NCI-H2227 (cell line): ENCODE measurements around the gene FAM83G.
"Not testable (repeated sequence)": the region's sequence is repeated elsewhere in the genome, so short reads cannot be mapped to it uniquely, and the experiment has no call there.

Experiments used
- DNase-seq: peaks from one replicate; lab custom pipeline; 2025; ENCODE audit not compliant: unreplicated experiment; lab: John Stamatoyannopoulos, UW

Gene FAM83G

DNA sequence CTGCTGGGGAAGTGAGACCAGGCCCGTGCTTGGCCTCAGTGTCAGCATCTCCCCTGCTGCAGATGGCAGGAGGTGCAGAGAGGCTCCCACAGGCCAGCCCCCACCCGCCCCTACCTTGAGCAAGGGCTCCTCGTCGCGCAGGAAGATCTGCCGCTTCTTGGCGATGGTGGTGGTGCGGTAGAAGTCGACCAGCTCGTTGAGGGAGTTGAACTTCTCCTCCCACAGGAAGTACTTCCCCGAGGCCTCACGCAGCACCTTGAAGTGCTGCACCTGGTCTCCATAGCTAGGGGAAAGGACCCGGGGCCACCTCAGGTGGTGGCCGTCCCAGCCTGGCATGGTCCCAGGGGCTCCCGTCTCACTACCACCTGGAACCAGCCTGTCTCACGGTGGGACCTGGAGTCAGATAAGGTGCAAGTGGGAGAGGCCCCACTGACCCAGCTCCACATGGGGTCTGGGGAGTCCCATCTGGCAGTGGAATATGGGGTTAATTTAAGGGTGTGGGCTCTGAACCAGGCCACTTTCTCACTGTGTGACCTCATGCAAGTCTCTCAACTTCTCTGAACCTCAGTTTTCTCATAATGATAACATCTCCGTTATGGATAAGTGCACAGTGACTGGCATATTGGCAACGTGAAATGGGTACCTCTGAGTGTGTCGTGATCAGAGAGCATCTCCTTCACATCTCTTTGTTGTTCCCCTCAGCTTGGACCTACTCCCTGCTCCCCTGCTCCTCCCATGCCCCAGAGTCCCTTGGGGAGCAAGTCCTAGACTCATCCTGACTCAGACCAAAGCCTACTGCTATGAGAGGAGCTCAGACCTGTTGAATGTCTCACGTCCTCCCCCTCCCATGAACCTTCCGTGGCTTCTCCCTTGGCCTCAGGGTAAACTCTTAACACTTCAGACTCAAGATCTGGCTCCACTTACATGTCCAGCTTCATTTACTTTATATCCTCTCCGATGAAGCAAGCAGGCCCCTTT, 19.8 kb upstream of the FAM83G start:
- DNase-seq, result no peak

DNA sequence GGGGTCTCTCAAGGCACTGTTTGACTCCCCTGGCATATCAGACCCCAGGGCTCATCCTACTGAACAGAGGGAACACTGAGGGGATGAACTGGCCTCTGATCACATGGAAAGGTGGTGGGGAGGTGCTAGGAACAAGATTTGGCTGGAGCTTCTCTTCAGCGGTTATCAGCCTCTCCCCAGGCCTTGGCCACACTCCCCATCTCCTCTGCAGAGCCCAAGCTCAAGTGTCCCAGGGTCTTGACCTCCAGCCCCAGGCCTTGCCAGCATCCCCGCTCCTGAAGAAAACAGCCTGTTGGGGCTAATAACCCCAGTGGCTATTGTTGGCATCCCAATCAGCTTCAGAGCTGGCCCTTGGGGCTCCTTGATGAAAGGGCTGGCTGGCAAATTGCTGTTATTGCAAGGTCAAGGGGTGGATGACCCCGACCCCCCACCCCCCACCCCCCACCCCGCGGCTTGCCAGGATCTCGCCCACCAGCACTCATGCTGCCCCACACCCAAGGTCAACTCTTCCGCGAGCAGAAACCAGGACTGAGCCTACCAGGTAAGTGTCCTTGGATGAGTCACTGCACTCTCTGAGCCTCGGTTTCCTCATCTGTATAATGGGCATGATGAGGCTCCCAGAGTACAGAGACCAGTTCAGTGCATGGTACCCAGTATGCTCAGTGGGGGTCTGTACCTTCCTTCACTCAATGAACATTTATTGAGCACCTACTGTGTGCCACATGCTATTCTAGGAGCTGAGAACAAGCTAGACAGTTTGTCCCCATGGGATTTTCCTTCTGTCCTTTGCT, 18.8 kb upstream of the FAM83G start:
- no peak for DNase-seq

DNA sequence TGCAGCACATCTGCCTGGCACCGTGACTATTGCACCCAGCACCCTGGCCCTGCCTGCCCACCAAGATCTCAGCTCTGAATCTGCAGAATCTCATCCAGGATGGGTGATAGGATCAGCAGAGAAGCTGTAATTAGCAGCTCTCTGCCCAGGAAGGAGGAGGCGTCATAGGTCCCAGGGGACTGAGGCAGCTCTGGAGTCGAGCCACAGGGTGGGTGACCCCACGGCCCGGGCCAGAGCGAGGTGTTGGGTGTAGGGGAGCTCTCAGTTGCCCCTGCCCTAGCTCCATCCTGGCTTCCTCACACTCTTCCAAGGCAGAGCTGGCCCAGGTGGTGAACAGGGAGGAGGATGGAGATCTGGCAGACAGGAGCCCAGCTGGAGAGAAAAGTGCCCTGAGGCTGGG, 18.2 kb upstream of the FAM83G start:
- DNase-seq, result no peak

DNA sequence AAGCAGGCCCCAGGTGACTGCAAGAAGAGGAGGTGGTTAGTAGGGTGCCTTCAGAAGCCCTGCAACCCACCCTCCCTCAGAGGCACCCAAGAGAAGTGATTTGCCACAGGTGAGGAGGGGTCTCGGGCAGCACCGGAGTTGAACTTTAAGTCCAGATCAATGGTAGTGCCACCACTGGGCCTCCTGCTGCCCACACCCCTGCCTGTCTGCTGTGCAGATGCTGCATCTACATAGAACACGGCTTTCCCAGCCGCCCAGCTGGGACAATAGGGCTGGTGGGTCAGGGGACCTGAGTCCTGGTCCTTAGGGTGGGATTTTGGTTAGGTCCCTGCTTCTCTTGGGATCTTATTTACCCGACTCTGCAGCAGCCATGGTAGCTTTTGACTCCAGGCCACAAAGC, 17.6 kb upstream of the FAM83G start:
- no peak for DNase-seq

DNA sequence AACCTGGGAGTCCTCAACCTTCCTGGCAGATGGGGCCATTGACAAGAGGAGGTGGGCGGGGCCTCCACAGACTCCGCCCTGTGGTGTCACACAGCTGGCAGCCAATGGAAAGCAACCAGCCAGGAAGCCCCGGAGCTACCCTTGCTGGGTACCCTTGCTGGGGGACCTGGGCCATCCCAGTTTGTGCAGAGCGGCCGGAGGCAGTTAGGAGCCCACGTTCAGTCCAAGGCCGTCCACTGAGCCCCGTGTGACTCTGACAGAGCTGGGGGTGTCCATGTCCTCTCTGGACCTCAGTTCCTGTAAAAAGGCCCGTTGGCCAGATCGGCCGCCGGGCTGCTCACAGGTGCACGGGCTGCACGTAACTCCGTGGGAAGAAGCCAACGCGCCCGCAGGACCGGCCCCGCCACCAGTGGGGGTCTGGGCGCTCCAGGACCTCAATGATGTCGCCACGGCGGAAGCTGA, 17.1 kb upstream of the FAM83G start:
- no peak for DNase-seq

DNA sequence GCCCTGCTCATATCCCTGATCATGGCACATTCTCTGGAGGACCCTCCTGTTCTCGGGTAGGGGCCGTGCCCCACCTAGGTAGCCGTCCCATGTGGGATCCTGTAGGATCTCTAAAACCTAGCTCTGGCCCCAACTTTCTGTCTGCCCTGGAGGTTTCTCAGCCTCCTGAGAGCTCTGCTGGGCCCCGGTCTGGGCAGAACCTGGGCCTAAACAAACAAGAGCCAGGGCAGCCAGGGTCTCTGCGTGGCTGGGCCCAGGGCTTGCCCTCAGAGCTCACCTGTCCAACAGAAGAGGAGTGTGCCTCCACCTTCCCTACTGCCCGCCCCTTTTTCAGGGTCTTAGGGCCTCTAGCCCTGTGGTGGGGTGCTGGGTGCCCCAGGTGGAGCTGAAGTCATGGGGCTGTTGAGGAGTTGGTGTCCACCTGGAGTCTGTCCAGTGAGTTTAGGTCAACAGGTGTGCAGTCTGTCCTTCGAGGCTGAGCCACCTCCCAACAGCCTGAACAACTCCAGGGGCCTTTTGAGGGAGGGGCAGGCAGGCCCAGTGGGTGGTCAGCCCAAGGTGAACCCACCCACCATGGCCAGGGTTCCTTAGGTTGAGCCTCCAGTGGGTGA, 16.6 kb upstream of the FAM83G start:
- not testable (repeated sequence) for DNase-seq

DNA sequence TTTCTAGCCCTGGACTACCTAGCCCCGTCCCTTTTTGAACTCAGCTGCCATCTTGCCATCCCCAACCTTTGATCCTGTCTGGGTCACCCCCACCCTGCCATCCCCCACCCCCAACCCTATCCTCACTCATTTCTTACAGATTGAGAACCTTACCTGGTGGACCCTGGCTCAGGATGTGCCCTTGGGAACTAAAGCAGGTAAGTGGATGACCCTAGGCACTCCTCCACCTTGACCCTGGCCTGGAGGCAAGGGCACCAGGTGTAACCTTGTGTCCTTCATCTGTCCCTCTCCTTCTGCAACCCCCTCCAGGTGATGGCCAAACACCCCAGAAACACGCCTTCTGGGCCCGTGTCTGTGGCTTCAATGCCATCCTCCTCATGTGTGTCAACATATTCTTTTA, 15.5 kb upstream of the FAM83G start:
- DNase-seq, result no peak

DNA sequence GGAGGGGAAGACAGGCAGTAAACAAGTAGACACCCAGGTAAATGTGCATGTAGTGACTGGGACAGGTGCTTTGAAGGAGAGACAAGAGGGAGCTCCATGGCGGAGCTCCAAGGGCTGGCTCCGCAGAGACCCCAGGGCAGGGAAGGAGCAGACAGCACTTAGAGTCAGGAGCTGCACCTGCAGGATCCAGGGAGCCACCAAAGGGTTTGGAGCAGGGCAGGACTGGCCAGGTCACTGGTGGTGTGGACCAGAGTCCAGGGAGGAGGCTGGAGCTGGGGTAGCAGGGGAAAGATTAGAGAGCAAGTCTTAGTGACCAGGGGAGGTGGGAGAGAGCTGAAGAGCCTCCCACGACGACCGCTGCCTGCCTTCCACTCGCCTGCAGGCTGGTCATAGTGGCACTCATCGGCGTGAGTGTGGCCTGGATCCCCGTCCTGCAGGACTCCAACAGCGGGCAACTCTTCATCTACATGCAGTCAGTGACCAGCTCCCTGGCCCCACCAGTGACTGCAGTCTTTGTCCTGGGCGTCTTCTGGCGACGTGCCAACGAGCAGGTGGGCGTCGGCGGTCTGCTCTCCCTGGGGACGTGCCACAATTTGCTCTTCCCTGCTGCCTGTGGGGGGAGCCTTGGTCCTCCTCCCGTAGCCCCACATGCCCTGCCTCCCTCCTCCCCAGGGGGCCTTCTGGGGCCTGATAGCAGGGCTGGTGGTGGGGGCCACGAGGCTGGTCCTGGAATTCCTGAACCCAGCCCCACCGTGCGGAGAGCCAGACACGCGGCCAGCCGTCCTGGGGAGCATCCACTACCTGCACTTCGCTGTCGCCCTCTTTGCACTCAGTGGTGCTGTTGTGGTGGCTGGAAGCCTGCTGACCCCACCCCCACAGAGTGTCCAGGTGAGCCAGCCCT, 14.7 kb upstream of the FAM83G start:
- DNase-seq, result peak; percentile 55

DNA sequence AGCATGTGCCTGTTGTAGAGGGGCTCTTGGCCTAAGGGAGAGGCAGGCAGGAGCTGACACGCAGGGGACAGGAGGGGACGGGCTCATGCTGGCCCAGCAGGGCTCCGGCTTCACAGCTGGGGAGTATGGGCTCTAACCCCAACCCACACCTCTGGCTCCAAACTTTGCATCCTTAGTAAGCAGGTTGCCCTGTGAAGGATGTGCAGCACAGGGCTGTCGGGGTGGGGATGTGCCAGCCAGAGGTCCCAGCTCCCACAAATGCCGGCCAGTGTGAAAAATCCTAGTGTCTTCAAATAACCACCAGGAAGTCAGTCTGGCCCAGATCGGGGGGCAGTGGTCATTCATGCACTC, 14.0 kb upstream of the FAM83G start:
- DNase-seq, result no peak

DNA sequence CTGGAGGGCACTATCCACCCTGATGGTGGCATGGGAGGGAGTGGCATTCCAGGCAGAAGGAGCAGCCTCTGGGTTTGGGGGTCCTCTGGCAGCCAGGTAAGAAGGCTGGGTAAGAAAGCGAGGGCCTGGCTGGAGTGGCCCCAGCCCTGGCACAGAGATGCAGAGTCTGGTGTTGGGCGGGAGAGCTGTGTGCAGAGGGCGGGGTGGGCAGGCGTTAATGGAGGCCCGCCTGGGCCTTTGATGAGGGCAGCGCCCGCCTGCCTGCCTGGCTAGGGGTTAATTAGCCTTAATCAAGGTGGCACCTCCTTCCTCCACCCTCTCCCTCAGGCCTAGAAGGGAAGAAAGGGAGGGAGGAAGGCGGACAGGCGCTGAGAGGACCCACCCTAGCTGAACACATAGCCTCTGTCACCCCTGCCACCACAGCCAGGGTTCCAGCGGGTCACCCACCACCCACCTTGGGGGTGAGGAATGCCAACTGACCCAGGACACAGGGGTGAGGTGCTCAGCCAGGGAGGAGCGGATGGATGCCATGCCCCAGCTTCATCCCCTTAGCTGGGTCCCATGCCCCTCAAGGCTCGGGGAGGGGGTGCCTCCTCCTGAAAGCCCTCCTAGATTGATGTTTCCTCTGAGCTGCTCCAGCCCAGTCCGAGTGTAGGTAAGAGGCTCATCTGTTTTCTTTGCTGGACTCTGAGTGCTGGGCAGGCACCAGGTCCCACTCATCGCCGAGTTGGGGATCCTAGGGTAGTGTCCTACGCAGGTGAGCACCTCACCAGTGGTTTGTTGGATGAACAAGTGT, 13.4 kb upstream of the FAM83G start:
- no peak for DNase-seq

DNA sequence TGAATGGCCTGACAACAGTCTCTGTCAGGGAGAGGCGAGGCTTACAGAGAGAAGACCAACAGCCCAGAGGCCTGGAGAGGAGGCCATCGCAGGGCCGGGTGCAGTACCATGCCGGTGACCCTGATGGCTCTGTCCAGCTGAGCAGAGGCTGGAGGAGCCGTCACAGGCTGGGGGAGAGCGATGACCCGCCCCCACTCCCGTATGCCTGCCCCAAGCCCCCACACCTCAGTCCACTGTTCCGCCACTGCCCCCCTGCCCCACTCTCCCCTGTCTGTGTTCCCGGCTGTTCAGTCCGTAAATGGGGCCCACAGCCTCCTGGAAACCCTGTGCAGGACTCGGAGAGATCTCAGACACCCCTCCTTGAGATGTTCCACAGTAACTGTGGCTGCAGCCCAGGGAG, 12.8 kb upstream of the FAM83G start:
- no peak for DNase-seq

DNA sequence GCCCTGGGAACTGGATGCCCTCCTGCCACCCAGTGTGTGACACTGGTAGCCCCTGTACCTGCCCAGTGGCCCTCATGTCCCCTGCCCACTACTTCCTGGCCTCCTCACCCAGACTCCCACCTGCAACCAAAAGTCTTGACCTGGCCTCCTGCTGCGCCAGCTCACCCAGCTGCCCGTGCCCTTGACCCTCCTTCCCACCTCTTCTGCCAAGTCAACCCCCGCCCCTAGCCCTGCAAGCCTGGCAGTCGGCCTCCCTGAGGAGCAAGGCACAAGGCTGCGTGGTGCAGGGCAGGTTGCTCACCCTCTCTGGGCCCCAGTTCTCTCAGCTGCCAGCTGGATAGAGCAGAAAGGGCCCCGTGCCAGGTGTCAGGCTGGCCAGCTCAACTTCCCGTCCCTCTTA, 12.3 kb upstream of the FAM83G start:
- no peak for DNase-seq

DNA sequence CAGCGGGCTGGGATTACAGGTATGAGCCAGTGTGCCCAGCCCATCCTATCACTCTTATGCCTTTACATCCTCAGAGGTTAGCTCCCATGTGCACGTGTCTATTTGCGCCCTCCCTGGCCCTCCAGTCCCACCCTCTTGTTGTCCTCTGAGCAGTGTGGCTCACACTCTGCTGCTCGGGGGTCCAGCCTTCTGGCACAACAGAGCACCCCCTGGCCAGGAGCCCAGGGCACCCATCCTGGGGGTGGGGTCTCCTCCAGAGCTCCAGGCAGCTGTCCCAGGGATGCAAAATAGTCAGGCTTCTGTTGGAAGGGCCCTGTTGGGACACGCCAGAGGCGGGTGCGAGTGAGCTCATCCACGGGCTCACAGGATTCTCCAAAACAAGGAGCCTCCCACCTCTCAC, 11.7 kb upstream of the FAM83G start:
- DNase-seq, result no peak

DNA sequence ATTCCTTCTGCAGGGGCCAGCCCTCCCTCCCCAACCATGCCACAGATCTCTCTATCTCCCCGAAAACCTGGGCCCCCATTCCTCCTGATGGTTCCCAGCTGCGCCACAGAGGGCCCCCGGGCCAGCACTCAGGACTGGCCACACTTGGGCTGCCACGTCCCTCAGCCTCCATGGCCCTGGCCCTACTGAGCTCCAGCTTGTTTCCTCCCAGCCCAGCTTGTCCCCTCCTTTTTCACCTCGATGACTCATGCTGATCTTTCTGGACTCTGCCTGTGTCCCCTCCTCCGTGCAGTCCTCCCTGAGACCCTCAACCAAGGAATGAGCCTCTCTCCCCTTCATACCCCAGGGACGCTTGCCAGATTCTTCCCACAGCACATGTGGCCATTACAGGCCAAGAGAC, 10.9 kb upstream of the FAM83G start:
- no peak for DNase-seq

DNA sequence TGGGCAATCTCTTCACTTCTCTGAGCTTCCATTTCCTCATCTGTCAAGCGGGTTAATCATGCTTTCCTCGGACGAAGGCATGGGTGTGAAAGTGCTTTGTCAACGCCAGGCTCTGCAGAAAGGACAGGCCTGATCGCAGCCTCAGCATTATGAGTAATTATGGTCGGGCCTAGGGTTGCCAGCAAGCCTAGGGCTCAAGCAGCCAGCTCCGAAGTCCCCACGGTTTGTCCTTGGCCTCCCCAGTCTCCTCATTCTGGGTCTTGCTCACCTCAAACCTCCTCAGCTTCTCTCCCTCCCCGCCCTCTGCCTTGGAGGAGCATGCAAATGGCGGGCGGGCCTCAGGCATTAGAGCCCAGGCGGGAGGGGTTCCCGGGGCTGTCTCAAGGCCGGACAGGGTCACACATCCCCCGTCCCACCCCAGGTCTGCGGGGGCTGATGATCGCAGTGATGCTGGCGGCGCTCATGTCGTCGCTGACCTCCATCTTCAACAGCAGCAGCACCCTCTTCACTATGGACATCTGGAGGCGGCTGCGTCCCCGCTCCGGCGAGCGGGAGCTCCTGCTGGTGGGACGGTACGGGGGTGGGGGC, 10.2 kb upstream of the FAM83G start:
- no peak for DNase-seq

DNA sequence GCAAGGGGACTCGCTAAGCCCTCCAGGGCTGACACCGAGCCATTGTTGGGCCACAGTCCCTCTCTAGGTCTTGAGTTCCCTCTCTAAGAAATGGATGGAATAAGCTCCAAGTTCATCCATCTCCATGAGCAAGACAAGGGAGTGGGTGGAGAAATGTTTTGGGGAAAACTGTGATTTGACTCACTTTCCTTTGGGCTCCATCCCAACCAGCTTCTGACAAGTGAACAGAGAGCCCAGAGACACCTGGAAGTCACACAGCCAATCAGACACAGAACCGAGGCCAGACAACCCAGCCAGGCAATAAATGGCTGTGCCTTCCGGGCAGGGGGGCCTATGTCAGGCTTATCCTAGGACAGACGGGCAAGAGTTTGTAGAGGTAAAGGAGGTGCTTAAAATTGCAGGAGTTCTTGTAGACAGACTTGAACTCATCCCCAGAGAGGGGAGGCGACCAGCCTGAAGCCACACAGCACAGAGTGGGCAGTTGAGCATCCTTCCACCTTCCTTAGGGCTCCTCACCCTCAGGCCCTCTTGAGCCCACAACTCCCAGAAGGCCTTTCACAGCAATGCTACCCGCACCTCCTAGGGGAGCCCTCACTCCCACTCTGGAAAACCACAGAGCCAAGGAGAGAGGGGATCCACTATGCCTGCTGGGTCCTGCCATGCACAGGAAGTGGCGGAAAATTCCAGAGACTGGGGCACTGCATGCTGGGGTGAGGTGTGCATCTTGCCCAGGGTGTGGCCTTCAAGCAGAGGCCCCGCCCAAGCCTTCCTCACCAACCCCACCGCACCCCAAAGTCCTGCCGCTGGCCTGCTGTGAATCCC, 9.5 kb upstream of the FAM83G start:
- no peak for DNase-seq

DNA sequence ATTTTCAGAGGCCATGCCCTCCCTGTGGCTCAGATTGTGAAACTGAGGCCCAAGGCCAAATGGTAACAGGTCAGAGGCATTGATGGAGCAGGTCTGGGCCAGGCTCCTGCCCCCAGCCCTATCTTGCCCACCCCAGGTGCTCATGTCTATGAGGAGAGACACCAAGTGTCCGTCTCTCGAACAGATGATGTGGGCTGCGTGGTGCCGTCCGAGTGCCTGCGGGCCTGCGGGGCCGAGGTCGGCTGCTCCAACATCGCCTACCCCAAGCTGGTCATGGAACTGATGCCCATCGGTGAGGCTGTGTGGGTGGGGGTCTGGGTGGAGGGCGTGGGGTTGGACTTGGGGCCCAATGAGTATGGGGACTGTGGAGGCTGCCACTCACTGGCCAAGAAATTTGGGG, 8.7 kb upstream of the FAM83G start:
- no peak for DNase-seq

DNA sequence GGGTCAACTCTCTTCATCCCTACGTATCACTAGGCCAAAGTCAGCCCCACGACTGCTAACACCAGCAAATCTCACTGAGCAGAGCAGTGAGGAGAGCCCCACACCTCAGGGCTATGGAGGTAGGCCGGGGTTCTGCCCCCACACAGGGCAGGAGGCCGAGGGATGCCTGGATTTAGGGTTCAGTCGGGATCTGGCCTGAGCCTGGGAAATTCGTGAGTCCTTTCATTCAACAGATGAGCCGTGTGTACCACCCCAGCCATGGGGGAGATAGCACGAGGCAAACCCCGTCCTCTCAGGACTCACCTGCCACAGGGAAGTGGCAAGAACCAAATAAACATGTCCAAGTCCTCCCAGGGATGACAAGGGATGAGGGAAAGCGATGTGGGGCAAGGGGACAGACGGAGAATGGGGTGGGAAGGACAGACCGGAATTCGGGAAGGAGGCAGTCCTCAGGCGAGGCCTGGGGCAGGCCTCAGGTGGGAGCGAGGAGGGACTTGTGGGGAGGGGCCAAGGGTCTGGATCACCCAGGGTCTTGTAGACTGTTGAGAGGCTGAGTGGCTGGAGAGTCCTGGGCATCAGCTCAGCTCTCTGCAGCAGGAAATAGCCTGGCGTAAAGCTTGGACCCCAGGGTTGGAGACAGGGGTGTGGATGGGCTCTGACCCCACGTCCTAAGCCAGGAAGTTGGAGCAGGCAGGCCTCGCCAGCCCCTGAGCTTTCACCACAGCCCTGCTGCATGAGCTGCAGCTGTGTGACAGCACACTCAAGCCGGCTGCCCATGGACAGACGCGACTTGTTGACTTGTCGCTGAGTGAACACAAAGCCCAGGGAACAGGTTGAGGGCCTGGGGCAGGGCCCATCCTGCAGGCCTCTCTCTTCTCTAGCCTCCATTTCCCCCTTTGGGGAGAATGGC, 7.9 kb upstream of the FAM83G start:
- DNase-seq, result no peak
